OCI-LY7 (cell line): ENCODE measurements around the gene SLC44A4.

Experiments
- EZH2phosphoT487 ChIP-seq: fragments of 200-600 bp; sonication (generic); IDR thresholded peaks from 2 replicates; pipeline ENCODE4 v1.6.1; 2018; ENCODE audit warnings: low read depth, borderline replicate concordance, mild to moderate bottlenecking, mixed run types, antibody characterized with exemption, low read length, moderate library complexity, mixed read lengths
- TF ChIP-seq, protein P1 (sequence below): fragments of 200-600 bp; sonication (generic); conservative IDR thresholded peaks from 2 replicates; pipeline ENCODE4 v1.5.1; 2014; ENCODE audit warnings: mild to moderate bottlenecking, antibody characterized with exemption, low read length, moderate library complexity, mixed read lengths

DNA sequence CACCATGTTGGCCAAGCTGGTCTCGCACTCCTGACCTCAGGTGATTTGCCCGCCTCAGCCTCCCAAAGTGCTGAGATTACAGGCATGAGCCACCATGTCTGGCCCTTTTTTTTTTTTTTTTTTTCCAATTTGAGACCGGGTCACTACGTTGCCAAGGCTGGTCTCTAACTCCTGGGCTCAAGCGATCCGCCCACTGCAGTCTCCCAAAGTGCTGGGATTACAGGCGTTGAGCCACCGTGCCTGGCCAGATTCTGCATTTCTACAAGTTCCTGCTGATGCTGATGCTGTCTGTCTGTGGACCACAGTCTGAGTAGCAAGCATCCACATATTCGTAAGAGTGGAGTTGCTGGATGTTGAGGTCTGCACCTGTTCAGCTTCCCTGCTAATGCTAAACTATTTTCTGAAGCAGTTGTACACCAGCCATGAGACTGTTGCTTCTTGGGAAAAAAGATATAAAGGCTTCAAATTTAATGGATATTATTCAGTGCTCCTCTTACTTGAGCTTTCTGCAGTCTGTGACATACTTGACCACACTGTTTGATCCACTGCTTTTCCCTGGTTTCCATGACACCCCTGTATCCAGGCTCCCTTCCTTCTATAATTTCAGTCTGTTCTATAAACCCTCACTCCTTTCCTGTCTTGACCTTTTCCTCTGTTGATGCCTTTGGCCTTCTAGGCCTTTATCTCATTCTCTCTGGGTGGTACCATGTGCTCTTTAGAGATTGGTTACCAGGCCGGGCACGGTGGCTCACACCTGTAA lies 33.2 kb upstream of the SLC44A4 start:
- TF ChIP-seq, protein P1, sequence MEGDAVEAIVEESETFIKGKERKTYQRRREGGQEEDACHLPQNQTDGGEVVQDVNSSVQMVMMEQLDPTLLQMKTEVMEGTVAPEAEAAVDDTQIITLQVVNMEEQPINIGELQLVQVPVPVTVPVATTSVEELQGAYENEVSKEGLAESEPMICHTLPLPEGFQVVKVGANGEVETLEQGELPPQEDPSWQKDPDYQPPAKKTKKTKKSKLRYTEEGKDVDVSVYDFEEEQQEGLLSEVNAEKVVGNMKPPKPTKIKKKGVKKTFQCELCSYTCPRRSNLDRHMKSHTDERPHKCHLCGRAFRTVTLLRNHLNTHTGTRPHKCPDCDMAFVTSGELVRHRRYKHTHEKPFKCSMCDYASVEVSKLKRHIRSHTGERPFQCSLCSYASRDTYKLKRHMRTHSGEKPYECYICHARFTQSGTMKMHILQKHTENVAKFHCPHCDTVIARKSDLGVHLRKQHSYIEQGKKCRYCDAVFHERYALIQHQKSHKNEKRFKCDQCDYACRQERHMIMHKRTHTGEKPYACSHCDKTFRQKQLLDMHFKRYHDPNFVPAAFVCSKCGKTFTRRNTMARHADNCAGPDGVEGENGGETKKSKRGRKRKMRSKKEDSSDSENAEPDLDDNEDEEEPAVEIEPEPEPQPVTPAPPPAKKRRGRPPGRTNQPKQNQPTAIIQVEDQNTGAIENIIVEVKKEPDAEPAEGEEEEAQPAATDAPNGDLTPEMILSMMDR, result no peak
- no peak for TF ChIP-seq EZH2phosphoT487
